HEK293 (cell line): Measurements from ENCODE around the gene CTDSP1.
A peak's percentile ranks its signal among the peaks of the same experiment; 100 is the strongest.

Experiments used
- CTCF ChIA-PET: fragments of 350-600 bp; formaldehyde crosslinking; extraction: SDS; loops from one replicate; lab custom pipeline; 2021; ENCODE audit warnings: antibody characterized with exemption; lab: Yijun Ruan, JAX
- POLR2A ChIA-PET: fragments of 300-600 bp; formaldehyde crosslinking; extraction: SDS; loops from one replicate; lab custom pipeline; 2020; ENCODE audit warnings: antibody characterized with exemption, inconsistent platforms; lab: Yijun Ruan, JAX
- H3K27ac ChIP-seq: fragments of 200-500 bp; sonication (Bioruptor generic); 2 replicates; pipeline ENCODE4 v1.5.1; 2014; ENCODE audit warnings: low read depth, low read length, control low read depth, inconsistent platforms; ENCODE audit errors: extremely low read depth
- H3K36me3 ChIP-seq, 2 experiments: fragments of 200-500 bp in 1 of 2; sonication (Bioruptor generic) in 1 of 2; 1 replicate in 1 of 2; 2 replicates in 1 of 2; pipeline ENCODE4 v1.5.1; 2014 to 2017; ENCODE audit warnings: inconsistent platforms in 2 of 2, low read length in 2 of 2; ENCODE audit not compliant: control insufficient read depth in 2 of 2, insufficient read depth in 1 of 2
- H3K4me1 ChIP-seq: fragments of 200-500 bp; sonication (Bioruptor generic); 2 replicates; pipeline ENCODE4 v1.5.1; 2014; ENCODE audit warnings: mild to moderate bottlenecking, low read length, inconsistent platforms; ENCODE audit not compliant: control insufficient read depth, insufficient read depth
- H3K4me3 ChIP-seq: 2 replicates; pipeline ENCODE4 v1.5.1; 2011; ENCODE audit warnings: low read depth, mild to moderate bottlenecking, control low read depth, low read length, moderate library complexity
- H3K9me3 ChIP-seq: fragments of 200-500 bp; sonication (Bioruptor generic); 2 replicates; pipeline ENCODE4 v1.5.1; 2014; ENCODE audit warnings: low read depth, low read length, inconsistent platforms; ENCODE audit not compliant: control insufficient read depth, insufficient read depth
- AEBP2 ChIP-seq: fragments of 450-650 bp; formaldehyde crosslinking; IDR thresholded peaks from 2 replicates; pipeline ENCODE4 v1.5.1; 2016; ENCODE audit warnings: missing biosample characterization, missing genetic modification characterization, borderline replicate concordance
- EGR2 ChIP-seq: fragments of 450-650 bp; formaldehyde crosslinking; IDR thresholded peaks from 2 replicates; pipeline ENCODE4 v1.5.1; 2016; ENCODE audit warnings: low read depth, missing biosample characterization, missing genetic modification characterization
- GLIS1 ChIP-seq: fragments of 450-650 bp; formaldehyde crosslinking; IDR thresholded peaks from 2 replicates; pipeline ENCODE4 v1.5.1; 2016; ENCODE audit warnings: missing biosample characterization, missing genetic modification characterization
- KLF9 ChIP-seq: fragments of 450-650 bp; formaldehyde crosslinking; IDR thresholded peaks from 2 replicates; pipeline ENCODE4 v1.5.1; 2016; ENCODE audit warnings: missing biosample characterization, missing genetic modification characterization, low read depth
- PATZ1 ChIP-seq: fragments of 450-650 bp; formaldehyde crosslinking; IDR thresholded peaks from 2 replicates; pipeline ENCODE4 v1.5.1; 2016; ENCODE audit warnings: missing biosample characterization, missing genetic modification characterization
- REST ChIP-seq: fragments of 450-650 bp; formaldehyde crosslinking; IDR thresholded peaks from 2 replicates; pipeline ENCODE4 v1.5.1; 2016; ENCODE audit warnings: missing biosample characterization, missing genetic modification characterization
- TRIM28 ChIP-seq: IDR thresholded peaks from 2 replicates; pipeline ENCODE4 v1.6.1; 2011; ENCODE audit warnings: low read length, control low read depth, borderline replicate concordance
- YY1 ChIP-seq: fragments of 450-650 bp; formaldehyde crosslinking; IDR thresholded peaks from 2 replicates; pipeline ENCODE4 v1.5.1; 2018; ENCODE audit warnings: missing biosample characterization, missing genetic modification characterization
- ZNF146 ChIP-seq: fragments of 450-650 bp; formaldehyde crosslinking; IDR thresholded peaks from 2 replicates; pipeline ENCODE4 v1.5.1; 2016; ENCODE audit warnings: missing biosample characterization, missing genetic modification characterization
- ZNF341 ChIP-seq: fragments of 450-650 bp; formaldehyde crosslinking; IDR thresholded peaks from 2 replicates; pipeline ENCODE4; 2016; ENCODE audit warnings: low read depth, missing biosample characterization, missing genetic modification characterization
- ZNF473 ChIP-seq: fragments of 450-650 bp; formaldehyde crosslinking; IDR thresholded peaks from 2 replicates; pipeline ENCODE4 v1.5.1; 2017; ENCODE audit warnings: missing biosample characterization, missing genetic modification characterization
- ZNF596 ChIP-seq: fragments of 450-650 bp; IDR thresholded peaks from 2 replicates; pipeline ENCODE4 v1.5.0; 2018; ENCODE audit warnings: missing biosample characterization, mild to moderate bottlenecking, missing genetic modification characterization, moderate library complexity
- ZNF623 ChIP-seq: fragments of 450-650 bp; formaldehyde crosslinking; IDR thresholded peaks from 2 replicates; pipeline ENCODE4 v1.5.1; 2016; ENCODE audit warnings: missing biosample characterization, missing genetic modification characterization
- ZSCAN4 ChIP-seq: fragments of 450-650 bp; formaldehyde crosslinking; IDR thresholded peaks from 2 replicates; pipeline ENCODE4 v1.5.1; 2017; ENCODE audit warnings: missing biosample characterization, missing genetic modification characterization

Gene CTDSP1

GRCh38 chr2:218354850-218355443 lies 44.7 kb upstream of the CTDSP1 start:
- ChIA-PET POLR2A (no interaction called here), CTCF (interaction anchor here (0.7 to 1.9 kb wide), 3 partner anchors 15 to 59 kb away, joined by 5 to 11 read pairs (median 5); no protein-coding TSS in a partner anchor)
- Histone ChIP-seq H3K9me3 (no peaks in the 10 kb centered on the region), H3K4me3 (no peak overlapping the region), H3K27ac (no peak overlapping the region), H3K4me1 (no peaks in the 10 kb centered on the region), H3K36me3 (no peaks in the 10 kb centered on the region)
- TF ChIP-seq TRIM28 = no peak
- no peak for TF ChIP-seq ZNF146 (tag by site-specific recombination)
- no peak for TF ChIP-seq ZNF341 (tag by site-specific recombination)
- no peak for TF ChIP-seq YY1 (tag by site-specific recombination)
- no peak for TF ChIP-seq EGR2 (tag by site-specific recombination)
- TF ChIP-seq ZNF623 (tag by site-specific recombination) = no peak
- TF ChIP-seq ZNF596 (tag by site-specific recombination) = no peak

- Histone ChIP-seq H3K27ac (no peak overlapping the region), H3K36me3 (no peaks in the 10 kb centered on the region), H3K9me3 (no peaks in the 10 kb centered on the region), H3K4me3 (no peak overlapping the region), H3K4me1 (no peaks in the 10 kb centered on the region)
- ChIA-PET CTCF (interaction anchor here (0.5 to 2.3 kb wide), 16 partner anchors 10 to 373 kb away, joined by 3 to 12 read pairs (median 3); no protein-coding TSS in a partner anchor), POLR2A (interaction anchor here (0.6 kb wide), 1 partner anchor 293 kb away, joined by 3 read pairs; no protein-coding TSS in a partner anchor)
- no peak for TF ChIP-seq ZSCAN4 (tag by site-specific recombination)
- peak; percentile 62; the same call in 1 of the 2 replicates for TF ChIP-seq ZNF596 (tag by site-specific recombination)
- TF ChIP-seq REST = 0 out of 2 replicates have a peak, but pooled peaks have one; percentile 34
- TF ChIP-seq KLF9 (tag by site-specific recombination) = no peak
- peak; percentile 38; the same call in 1 of the 2 replicates for TF ChIP-seq GLIS1
- TF ChIP-seq PATZ1 (tag by site-specific recombination) = no peak
- TF ChIP-seq ZNF473 (tag by site-specific recombination) = no peak
- TF ChIP-seq AEBP2 (tag by site-specific recombination) = no peak
These were observed 42.2 kb upstream of the CTDSP1 start for GRCh38 chr2:218357236-218358177.
